Fibroblast of villous mesenchyme (primary cell): ENCODE measurements around the gene POU6F1. TPM values are rescaled to one million over a fixed set of nuclear protein-coding genes. Genes with fewer than 3 reads are reported as not detected.
"Not testable (repeated sequence)": the region's sequence is repeated elsewhere in the genome, so short reads cannot be mapped to it uniquely, and the experiment has no call there.

Experiments used
- DNase-seq: peaks from one replicate; pipeline ENCODE4 v3.0.0-alpha.2; 2010; ENCODE audit warnings: low read depth
- H3K4me3 ChIP-seq: 2 replicates; pipeline ENCODE4 v1.5.1; 2011; ENCODE audit warnings: low read depth, mild to moderate bottlenecking, low read length
- total RNA-seq: library from RNA; depleted of rRNA; stranded (reverse); fragments of >200 nt; gene quantifications from 2 replicates; pipeline ENCODE4 v1.2.3, GENCODE V29; 2012
- TF ChIP-seq, protein P1 (sequence below): IDR thresholded peaks from 2 replicates; pipeline ENCODE4 v1.5.1; 2012; ENCODE audit warnings: low read depth, mild to moderate bottlenecking, low read length; ENCODE audit not compliant: insufficient read depth

POU6F1 gene
- total RNA-seq, 1 donor: 3.5 TPM

- no peak for DNase-seq
- no peak overlapping the region for H3K4me3 ChIP-seq
- TF ChIP-seq, protein P1, sequence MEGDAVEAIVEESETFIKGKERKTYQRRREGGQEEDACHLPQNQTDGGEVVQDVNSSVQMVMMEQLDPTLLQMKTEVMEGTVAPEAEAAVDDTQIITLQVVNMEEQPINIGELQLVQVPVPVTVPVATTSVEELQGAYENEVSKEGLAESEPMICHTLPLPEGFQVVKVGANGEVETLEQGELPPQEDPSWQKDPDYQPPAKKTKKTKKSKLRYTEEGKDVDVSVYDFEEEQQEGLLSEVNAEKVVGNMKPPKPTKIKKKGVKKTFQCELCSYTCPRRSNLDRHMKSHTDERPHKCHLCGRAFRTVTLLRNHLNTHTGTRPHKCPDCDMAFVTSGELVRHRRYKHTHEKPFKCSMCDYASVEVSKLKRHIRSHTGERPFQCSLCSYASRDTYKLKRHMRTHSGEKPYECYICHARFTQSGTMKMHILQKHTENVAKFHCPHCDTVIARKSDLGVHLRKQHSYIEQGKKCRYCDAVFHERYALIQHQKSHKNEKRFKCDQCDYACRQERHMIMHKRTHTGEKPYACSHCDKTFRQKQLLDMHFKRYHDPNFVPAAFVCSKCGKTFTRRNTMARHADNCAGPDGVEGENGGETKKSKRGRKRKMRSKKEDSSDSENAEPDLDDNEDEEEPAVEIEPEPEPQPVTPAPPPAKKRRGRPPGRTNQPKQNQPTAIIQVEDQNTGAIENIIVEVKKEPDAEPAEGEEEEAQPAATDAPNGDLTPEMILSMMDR: no peak
These were observed 11.4 kb upstream of the POU6F1 start for GRCh38 chr12:51229116-51229809.

GRCh38 chr12:51227962-51228361 lies 10.1 kb upstream of the POU6F1 start:
- no peak overlapping the region for H3K4me3 ChIP-seq
- DNase-seq: no peak
- TF ChIP-seq, protein P1: no peak

- not testable (repeated sequence) for DNase-seq, H3K4me3 ChIP-seq
These were observed 9.2 kb upstream of the POU6F1 start for GRCh38 chr12:51227112-51227511.

- TF ChIP-seq, protein P1: no peak
- no peak for DNase-seq
- H3K4me3 ChIP-seq: no peak overlapping the region
These were observed 7.9 kb upstream of the POU6F1 start for GRCh38 chr12:51225771-51226170.

DNA sequence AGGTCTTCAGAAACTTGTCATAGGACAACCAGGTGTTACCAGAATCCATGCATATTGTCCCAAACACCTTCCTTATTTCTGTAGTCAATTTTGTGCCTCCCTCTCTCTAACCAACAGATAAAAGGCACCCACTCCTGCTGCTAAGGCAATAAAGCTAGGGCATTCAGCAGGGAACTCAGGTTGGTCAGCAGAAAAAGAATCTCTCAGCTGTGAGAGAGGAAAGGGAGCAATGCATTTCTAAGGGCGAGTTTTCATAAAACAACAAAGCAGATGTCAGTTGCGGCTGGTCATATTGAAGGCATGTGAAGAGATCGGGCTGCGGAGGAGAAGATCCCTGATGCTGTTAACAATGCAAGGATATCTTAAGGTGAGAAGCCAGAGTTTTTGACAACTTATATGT lies 7.4 kb upstream of the POU6F1 start:
- no peak overlapping the region for H3K4me3 ChIP-seq
- no peak for DNase-seq
- TF ChIP-seq, protein P1: no peak

- H3K4me3 ChIP-seq: no peak overlapping the region
- TF ChIP-seq, protein P1: no peak
- DNase-seq: no peak
These were observed 6.8 kb upstream of the POU6F1 start for GRCh38 chr12:51224625-51225024.

DNA sequence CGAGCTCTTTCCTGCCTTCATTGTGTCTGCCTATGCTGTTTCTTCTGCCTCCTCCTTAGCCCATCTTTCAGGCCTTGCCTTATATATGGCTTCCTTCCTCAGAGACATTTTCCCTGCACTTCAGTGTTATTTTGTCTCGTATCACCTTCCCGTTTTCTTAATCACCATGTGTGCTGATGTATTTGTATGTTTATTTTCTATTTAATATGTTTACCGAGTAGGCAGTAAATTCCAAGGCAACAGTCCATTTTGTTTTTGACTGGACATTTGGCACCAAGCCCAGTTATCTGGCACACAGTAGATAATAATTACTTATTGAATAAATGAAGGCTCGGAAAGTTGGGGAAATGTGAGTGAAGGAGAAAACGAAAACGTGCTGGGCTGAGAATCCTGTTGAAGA lies 4.6 kb upstream of the POU6F1 start:
- peak; percentile 31 for DNase-seq
- H3K4me3 ChIP-seq: no peak overlapping the region
- TF ChIP-seq, protein P1: no peak

DNA sequence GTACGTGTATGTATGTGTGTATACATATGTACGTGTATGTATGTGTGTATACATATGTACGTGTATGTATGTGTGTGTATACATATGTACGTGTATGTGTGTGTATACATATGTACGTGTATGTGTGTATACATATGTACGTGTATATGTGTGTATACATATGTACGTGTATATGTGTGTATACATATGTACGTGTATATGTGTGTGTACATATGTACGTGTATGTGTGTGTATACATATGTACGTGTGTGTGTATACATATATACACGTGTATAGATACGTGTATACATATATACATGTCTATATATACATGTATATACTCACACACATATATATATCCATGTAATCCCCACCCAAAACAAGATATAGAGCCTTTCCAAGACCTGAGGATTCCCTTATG lies 2.0 kb upstream of the POU6F1 start:
- not testable (repeated sequence) for DNase-seq

More for the DNA sequence above, 2.0 kb upstream of the POU6F1 start:
- not testable (repeated sequence) for H3K4me3 ChIP-seq
